HEK293 (cell line): Measurements from ENCODE around the gene RIPK3.

ENCODE experiments used
- YY1 ChIP-seq: fragments of 450-650 bp; formaldehyde crosslinking; IDR thresholded peaks from 2 replicates; pipeline ENCODE4 v1.5.1; 2018; ENCODE audit warnings: missing biosample characterization, missing genetic modification characterization
- TF ChIP-seq, protein P1 (sequence below): fragments of 450-650 bp; formaldehyde crosslinking; optimal IDR thresholded peaks from 2 replicates; pipeline ENCODE3; 2016; ENCODE audit warnings: missing biosample characterization, mild to moderate bottlenecking, missing genetic modification characterization

DNA sequence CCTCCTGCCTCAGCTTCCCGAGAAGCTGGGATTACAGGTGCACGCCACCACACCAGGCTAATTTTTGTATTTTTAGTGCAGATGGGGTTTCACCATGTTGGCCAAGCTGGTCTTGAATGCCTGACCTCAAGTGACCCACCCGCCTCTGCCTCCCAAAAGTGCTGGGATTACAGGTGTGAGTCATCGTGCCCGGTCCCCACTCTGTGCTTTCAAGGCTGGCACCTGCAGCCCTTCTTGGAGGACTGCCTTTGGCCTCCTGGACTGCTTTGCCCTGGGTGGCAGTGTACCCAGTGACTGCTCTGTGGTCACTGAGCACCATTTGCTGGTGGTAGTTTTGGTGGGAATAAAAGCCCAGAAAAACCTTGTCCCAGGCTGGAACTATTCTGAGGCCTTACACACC lies 52.8 kb downstream of the RIPK3 start:
- no peak for TF ChIP-seq YY1 (tag by site-specific recombination)
- TF ChIP-seq, protein P1, sequence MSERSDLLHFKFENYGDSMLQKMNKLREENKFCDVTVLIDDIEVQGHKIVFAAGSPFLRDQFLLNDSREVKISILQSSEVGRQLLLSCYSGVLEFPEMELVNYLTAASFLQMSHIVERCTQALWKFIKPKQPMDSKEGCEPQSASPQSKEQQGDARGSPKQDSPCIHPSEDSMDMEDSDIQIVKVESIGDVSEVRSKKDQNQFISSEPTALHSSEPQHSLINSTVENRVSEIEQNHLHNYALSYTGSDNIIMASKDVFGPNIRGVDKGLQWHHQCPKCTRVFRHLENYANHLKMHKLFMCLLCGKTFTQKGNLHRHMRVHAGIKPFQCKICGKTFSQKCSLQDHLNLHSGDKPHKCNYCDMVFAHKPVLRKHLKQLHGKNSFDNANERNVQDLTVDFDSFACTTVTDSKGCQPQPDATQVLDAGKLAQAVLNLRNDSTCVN, result no peak
